GM12891 (cell line): Measurements from ENCODE around the gene PTPRJ.

Experiments
- POLR2A ChIP-seq: IDR thresholded peaks from 2 replicates; pipeline ENCODE4 v1.6.1; 2011; ENCODE audit warnings: low read depth, low read length, control low read depth
- POLR2AphosphoS5 ChIP-seq: IDR thresholded peaks from 2 replicates; pipeline ENCODE4 v1.6.1; 2011; ENCODE audit warnings: low read depth, low read length, control low read depth

GRCh38 chr11:47983464-47984397 lies 3.4 kb downstream of the PTPRJ start:
- TF ChIP-seq POLR2A = no peak
- TF ChIP-seq POLR2AphosphoS5 = no peak
